GM12873 (cell line): Measurements from ENCODE around the gene SKAP2.

Experiments used
- CTCF ChIP-seq: IDR thresholded peaks from 2 replicates; pipeline ENCODE4 v1.5.1; 2012; ENCODE audit warnings: low read depth, mild to moderate bottlenecking, moderate library complexity, low read length, control low read depth; ENCODE audit not compliant: insufficient read depth; ENCODE audit errors: missing control alignments

SKAP2 gene

DNA sequence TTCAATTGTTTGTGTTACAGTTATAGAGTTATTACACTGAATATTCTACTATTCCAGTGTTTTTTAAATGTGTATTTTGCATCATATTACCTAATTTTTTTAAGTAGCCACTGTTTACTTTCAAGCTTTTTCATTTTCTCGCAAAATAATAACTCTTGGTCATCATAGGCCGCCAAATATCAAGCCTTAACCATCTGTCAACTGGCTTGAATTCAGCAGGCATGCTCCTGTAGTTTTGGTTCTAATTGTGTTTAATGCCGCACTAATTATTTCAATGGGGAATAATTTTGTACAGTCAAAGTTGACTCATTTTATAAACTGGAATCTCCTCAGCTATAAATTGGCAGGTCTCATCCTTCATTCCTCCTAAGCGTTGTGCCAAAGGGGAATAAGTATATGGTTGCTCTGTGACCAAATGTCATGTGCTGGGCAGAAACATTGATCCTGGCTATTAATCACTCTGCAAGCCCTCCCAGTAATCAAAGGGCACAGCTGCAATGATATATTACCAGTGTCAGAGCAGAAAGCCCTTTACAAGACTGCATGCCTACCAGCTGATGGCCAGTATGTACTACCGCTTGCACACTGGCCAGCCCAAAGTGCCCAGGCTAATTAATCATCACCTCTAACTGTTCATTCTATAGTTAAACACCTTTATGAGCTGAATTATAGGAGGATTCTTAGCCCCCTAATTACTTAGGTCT, 74.8 kb downstream of the SKAP2 start:
- no peak for TF ChIP-seq CTCF

DNA sequence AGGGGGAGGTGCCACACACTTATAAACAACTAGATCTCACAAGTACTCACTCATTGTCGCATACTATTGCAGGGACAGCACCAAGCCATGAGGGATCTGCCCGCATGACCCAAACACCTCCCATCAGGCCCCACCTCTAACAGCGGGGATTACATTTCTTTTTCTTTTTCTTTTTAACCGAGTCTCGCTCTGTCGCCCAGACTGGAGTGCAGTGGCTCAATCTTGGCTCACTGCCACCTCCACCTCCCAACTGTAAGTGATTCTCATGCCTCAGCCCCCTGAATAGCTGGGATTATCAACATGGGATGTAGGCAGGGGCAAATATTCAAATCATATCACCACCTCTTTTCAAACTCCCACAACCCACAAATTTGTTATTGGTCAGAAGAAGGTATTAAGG, 76.7 kb downstream of the SKAP2 start:
- no peak for TF ChIP-seq CTCF

DNA sequence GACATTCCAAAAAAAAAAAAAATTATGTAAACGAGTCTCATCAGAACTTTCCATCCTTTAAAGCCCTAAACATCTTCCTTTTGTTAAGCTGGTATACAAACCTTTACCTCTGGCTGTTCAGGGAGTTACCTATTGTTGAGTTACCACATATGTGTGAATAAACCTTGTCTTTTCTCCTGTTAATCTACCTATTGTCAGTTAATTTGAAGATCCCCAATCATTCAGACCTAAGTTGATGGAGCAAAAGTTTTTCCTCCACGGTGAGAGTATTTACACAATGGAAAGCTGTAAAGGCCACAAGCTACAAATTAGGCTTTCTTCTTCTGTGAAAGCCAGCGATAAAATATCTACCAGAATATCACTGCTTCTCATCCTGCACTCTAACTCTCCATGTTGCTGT, 80.3 kb downstream of the SKAP2 start:
- TF ChIP-seq CTCF, result no peak

DNA sequence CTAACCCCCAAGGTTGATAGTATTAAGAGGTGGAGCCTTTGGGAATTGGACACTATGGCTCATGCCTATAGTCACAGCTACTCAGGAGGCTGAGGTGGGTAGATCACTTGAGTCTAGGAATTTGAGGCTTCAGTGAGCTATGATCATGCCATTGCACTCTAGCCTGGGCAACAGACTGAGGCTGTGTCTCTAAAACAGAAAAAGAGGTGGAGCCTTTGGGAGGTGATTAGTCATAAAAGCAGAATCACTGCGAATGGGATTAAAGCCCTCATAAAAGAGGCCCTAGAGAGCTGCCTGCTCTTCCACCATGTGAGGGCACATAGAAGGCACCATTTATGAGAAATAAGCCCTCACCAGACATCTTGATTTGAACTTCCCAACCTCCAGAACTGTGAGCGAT, 81.9 kb downstream of the SKAP2 start:
- TF ChIP-seq CTCF, result no peak

DNA sequence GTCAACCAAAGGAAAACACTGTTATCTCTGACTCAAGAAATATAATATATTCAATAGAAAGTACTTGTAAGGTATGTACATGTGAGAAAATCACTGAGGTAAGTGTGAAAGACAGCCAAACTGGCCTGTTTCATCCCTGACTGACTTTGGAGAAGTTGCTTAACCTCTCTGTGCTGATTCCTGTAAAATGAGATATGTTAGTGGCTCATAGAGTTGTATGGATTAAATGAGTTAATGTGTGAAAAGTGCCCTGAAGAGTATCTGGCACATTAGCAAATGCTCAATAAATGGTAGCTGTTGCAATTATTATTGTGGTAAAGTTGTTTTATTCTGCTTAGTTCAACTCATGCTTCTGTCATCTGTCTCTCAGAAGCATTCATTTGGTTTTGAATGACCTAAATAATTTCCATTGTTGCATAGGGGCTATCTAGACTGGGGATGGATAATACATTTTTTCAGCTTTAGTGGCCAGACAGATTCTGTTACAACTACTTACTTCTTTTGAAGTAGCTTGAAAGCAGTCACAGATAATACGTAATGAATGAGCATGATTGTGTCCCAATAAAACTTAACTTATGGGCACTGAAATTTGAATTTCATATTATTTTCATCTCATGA, 84.3 kb downstream of the SKAP2 start:
- no peak for TF ChIP-seq CTCF

- TF ChIP-seq CTCF, result no peak
Measured at GRCh38 chr7:26777385-26777784, 87.0 kb downstream of the SKAP2 start.

DNA sequence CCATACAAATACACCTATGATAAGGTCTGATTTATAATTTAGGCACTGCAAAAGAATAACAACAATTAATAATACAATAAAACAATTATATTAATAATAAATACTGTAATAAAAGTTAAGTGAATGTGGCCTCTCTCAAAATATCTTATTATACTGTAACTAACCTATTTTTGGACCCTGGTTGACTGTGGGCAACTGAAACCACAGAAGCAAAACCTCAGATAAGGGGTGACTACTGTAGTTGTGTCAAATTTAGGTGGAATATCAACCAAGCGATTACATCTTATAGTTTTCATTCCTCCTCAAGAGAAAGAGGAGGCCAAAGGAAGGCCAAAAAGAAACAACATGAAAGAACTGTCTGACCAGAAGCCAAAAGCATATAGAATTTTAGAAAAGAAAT, 103.9 kb downstream of the SKAP2 start:
- TF ChIP-seq CTCF, result no peak
